Measurements from ENCODE around the gene RCC2.
"Not testable (repeated sequence)": the region's sequence is repeated elsewhere in the genome, so short reads cannot be mapped to it uniquely, and the experiment has no call there.

GRCh38 chr1:17452203-17452602 lies 12.7 kb upstream of the RCC2 start:
- not testable (repeated sequence) for TF ChIP-seq CTCF (IDR thresholded peaks at IDR 0.05); POLR2A (IDR thresholded peaks at IDR 0.05; ENCODE audit: low read length); CEBPB (IDR thresholded peaks at IDR 0.05); BHLHE40 (IDR thresholded peaks at IDR 0.05; ENCODE audit: low read depth, low read length); MAFK (IDR thresholded peaks at IDR 0.05; ENCODE audit: partially characterized antibody); ZNF302 (CRISPR knock-in tag; IDR thresholded peaks at IDR 0.05)
- TF ChIP-seq, protein P1, sequence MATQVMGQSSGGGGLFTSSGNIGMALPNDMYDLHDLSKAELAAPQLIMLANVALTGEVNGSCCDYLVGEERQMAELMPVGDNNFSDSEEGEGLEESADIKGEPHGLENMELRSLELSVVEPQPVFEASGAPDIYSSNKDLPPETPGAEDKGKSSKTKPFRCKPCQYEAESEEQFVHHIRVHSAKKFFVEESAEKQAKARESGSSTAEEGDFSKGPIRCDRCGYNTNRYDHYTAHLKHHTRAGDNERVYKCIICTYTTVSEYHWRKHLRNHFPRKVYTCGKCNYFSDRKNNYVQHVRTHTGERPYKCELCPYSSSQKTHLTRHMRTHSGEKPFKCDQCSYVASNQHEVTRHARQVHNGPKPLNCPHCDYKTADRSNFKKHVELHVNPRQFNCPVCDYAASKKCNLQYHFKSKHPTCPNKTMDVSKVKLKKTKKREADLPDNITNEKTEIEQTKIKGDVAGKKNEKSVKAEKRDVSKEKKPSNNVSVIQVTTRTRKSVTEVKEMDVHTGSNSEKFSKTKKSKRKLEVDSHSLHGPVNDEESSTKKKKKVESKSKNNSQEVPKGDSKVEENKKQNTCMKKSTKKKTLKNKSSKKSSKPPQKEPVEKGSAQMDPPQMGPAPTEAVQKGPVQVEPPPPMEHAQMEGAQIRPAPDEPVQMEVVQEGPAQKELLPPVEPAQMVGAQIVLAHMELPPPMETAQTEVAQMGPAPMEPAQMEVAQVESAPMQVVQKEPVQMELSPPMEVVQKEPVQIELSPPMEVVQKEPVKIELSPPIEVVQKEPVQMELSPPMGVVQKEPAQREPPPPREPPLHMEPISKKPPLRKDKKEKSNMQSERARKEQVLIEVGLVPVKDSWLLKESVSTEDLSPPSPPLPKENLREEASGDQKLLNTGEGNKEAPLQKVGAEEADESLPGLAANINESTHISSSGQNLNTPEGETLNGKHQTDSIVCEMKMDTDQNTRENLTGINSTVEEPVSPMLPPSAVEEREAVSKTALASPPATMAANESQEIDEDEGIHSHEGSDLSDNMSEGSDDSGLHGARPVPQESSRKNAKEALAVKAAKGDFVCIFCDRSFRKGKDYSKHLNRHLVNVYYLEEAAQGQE (IDR thresholded peaks at IDR 0.05) = not testable (repeated sequence)
